Astrocyte (in vitro differentiated cells and primary cell): ENCODE results near the gene EP300. TPM values are rescaled to one million over a fixed set of nuclear protein-coding genes. Genes with fewer than 3 reads are reported as not detected.
"Not testable (repeated sequence)": the region's sequence is repeated elsewhere in the genome, so short reads cannot be mapped to it uniquely, and the experiment has no call there.

Experiments used
- DNase-seq: peaks from one replicate; pipeline ENCODE4 v3.0.0-alpha.2; 2010; ENCODE audit warnings: low read depth
- FAIRE-seq: peaks from 2 replicates; lab custom pipeline; 2011; peaks lifted over from hg19 to GRCh38; lab: Jason Lieb, UNC
- H2AFZ ChIP-seq: 2 replicates; pipeline ENCODE4 v1.6.0; 2012; ENCODE audit warnings: low read depth, low read length, inconsistent platforms
- H3K27ac ChIP-seq: 2 replicates; pipeline ENCODE4 v1.5.1; 2011; ENCODE audit warnings: low read depth, low read length, inconsistent platforms
- H3K27me3 ChIP-seq: 2 replicates; pipeline ENCODE4 v1.6.0; 2011; ENCODE audit warnings: low read length, inconsistent platforms; ENCODE audit not compliant: insufficient read depth
- H3K36me3 ChIP-seq: 2 replicates; pipeline ENCODE4 v1.5.1; 2011; ENCODE audit warnings: low read length, inconsistent platforms; ENCODE audit not compliant: insufficient read depth
- H3K4me1 ChIP-seq: 2 replicates; pipeline ENCODE4 v1.5.1; 2011; ENCODE audit warnings: low read length, inconsistent platforms; ENCODE audit not compliant: insufficient read depth
- H3K4me2 ChIP-seq: 2 replicates; pipeline ENCODE4 v1.6.0; 2012; ENCODE audit warnings: low read length, inconsistent platforms
- H3K4me3 ChIP-seq: 2 replicates; pipeline ENCODE4 v1.5.1; 2011; ENCODE audit warnings: low read depth, mild to moderate bottlenecking, low read length, inconsistent platforms; ENCODE audit not compliant: insufficient read depth
- H3K79me2 ChIP-seq: 2 replicates; pipeline ENCODE4 v1.6.0; 2012; ENCODE audit warnings: mild to moderate bottlenecking, low read length, inconsistent platforms; ENCODE audit not compliant: insufficient read depth
- H3K9ac ChIP-seq: 2 replicates; pipeline ENCODE4 v1.6.0; 2012; ENCODE audit warnings: mild to moderate bottlenecking, low read length, inconsistent platforms
- H3K9me3 ChIP-seq: 2 replicates; pipeline ENCODE4 v1.5.1; 2012; ENCODE audit warnings: low read depth, mild to moderate bottlenecking, low read length, inconsistent platforms; ENCODE audit not compliant: insufficient read depth
- H4K20me1 ChIP-seq: 2 replicates; pipeline ENCODE4 v1.6.0; 2012; ENCODE audit warnings: low read length, inconsistent platforms; ENCODE audit not compliant: insufficient read depth
- H3K27ac Mint-ChIP-seq: one replicate; pipeline ENCODE4 v1.8.0; 2021; ENCODE audit warnings: mild to moderate bottlenecking, mixed read lengths; ENCODE audit not compliant: unreplicated experiment
- H3K27me3 Mint-ChIP-seq: one replicate; pipeline ENCODE4 v1.8.0; 2021; ENCODE audit warnings: low read depth, mixed read lengths; ENCODE audit not compliant: unreplicated experiment
- H3K36me3 Mint-ChIP-seq: one replicate; pipeline ENCODE4 v1.8.0; 2021; ENCODE audit warnings: low read depth, mixed read lengths; ENCODE audit not compliant: unreplicated experiment
- H3K4me1 Mint-ChIP-seq: one replicate; pipeline ENCODE4 v1.8.0; 2021; ENCODE audit warnings: low read depth, mixed read lengths; ENCODE audit not compliant: unreplicated experiment
- H3K4me3 Mint-ChIP-seq: one replicate; pipeline ENCODE4 v1.8.0; 2021; ENCODE audit warnings: mild to moderate bottlenecking, moderate library complexity, mixed read lengths; ENCODE audit not compliant: unreplicated experiment
- H3K9me3 Mint-ChIP-seq: one replicate; pipeline ENCODE4 v1.8.0; 2021; ENCODE audit warnings: mild to moderate bottlenecking, mixed read lengths; ENCODE audit not compliant: unreplicated experiment
- EZH2 ChIP-seq: IDR thresholded peaks from 2 replicates; pipeline ENCODE4 v1.6.1; 2012; ENCODE audit warnings: mild to moderate bottlenecking, low read length, inconsistent platforms; ENCODE audit not compliant: insufficient read depth
- total RNA-seq: library from RNA; stranded (reverse); gene quantifications from 2 replicates; pipeline ENCODE4 v1.2.1, GENCODE V29; 2021
- TF ChIP-seq, protein P1 (sequence below): IDR thresholded peaks from 2 replicates; pipeline ENCODE4 v1.5.1; 2011; ENCODE audit warnings: low read depth, mild to moderate bottlenecking, inconsistent platforms, low read length, moderate library complexity; ENCODE audit not compliant: insufficient read depth

The EP300 gene
- total RNA-seq, 1 donor from 2014 or later = 64.7 TPM

DNA sequence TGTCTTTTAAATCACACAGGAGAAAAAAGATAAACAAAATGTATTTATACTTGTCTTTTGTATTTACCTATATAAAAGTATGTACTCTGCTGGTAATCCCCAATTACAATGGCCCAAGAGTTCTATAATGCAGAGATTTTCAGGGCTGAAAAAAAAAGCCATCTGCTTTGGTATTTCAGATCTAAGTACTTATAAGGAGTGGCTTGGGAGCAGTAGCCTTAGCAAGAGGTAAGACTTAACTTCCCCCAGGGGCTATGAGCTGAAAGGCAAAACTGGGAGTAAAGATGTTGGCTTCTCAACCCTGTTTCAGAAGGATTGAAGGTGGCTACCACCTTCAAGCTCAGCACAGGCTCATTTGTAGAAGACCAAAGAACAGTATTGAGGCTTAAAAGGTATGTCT is 35.3 kb upstream of the EP300 start:
- DNase-seq = no peak
- H3K79me2 ChIP-seq = no peaks in the 10 kb centered on the region
- no peaks in the 10 kb centered on the region for H4K20me1 ChIP-seq
- no peak for FAIRE-seq
- no peak overlapping the region for H3K9ac ChIP-seq
- Mint-ChIP-seq H3K4me1 (peaks cover 15% of the 10 kb centered on the region), H3K27me3 (no peaks in the 10 kb centered on the region), H3K4me3 (no peak overlapping the region), H3K9me3 (no peaks in the 10 kb centered on the region), H3K36me3 (no peaks in the 10 kb centered on the region), H3K27ac (no peak overlapping the region)
- no peaks in the 10 kb centered on the region for H3K36me3 ChIP-seq
- no peaks in the 10 kb centered on the region for H3K27me3 ChIP-seq
- H3K27ac ChIP-seq = no peak overlapping the region
- no peaks in the 10 kb centered on the region for H3K9me3 ChIP-seq
- no peak overlapping the region for H3K4me2 ChIP-seq
- peaks cover 13% of the 10 kb centered on the region for H3K4me1 ChIP-seq
- no peak overlapping the region for H3K4me3 ChIP-seq
- no peak overlapping the region for H2AFZ ChIP-seq
- TF ChIP-seq, protein P1, sequence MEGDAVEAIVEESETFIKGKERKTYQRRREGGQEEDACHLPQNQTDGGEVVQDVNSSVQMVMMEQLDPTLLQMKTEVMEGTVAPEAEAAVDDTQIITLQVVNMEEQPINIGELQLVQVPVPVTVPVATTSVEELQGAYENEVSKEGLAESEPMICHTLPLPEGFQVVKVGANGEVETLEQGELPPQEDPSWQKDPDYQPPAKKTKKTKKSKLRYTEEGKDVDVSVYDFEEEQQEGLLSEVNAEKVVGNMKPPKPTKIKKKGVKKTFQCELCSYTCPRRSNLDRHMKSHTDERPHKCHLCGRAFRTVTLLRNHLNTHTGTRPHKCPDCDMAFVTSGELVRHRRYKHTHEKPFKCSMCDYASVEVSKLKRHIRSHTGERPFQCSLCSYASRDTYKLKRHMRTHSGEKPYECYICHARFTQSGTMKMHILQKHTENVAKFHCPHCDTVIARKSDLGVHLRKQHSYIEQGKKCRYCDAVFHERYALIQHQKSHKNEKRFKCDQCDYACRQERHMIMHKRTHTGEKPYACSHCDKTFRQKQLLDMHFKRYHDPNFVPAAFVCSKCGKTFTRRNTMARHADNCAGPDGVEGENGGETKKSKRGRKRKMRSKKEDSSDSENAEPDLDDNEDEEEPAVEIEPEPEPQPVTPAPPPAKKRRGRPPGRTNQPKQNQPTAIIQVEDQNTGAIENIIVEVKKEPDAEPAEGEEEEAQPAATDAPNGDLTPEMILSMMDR = no peak
- no peak for TF ChIP-seq EZH2

DNA sequence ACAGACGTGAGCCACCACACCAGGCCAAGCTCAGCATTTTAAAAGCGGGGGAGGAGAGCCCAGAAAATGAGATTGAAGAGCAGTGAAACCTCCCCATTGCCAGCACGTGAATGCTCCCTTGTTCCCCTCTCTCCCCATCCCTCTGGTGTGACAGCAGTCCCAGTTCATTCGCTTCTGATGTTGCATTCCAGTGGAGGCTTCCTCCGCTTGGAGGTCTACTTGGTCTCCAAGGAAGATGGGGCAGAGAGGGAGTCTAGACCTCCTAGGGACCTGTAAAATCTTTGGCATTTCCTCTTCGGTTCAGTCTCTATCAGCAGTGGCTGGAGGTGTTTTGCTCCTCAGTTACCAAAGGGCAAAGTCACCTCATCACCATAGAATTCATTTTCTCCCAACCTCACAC is 30.2 kb upstream of the EP300 start:
- TF ChIP-seq, protein P1 = no peak
- TF ChIP-seq EZH2 = no peak
- no peak overlapping the region for H3K4me3 Mint-ChIP-seq
- H3K9me3 Mint-ChIP-seq = no peaks in the 10 kb centered on the region
- Histone ChIP-seq H3K79me2 (no peaks in the 10 kb centered on the region), H3K9ac (no peak overlapping the region), H3K9me3 (no peaks in the 10 kb centered on the region), H3K4me3 (no peak overlapping the region), H3K36me3 (no peaks in the 10 kb centered on the region), H3K4me1 (no peaks in the 10 kb centered on the region), H3K4me2 (no peak overlapping the region), H3K27ac (no peak overlapping the region), H2AFZ (no peak overlapping the region), H3K27me3 (no peaks in the 10 kb centered on the region), H4K20me1 (no peaks in the 10 kb centered on the region)
- peaks cover 7% of the 10 kb centered on the region for H3K4me1 Mint-ChIP-seq
- no peaks in the 10 kb centered on the region for H3K36me3 Mint-ChIP-seq
- no peak overlapping the region for H3K27ac Mint-ChIP-seq
- FAIRE-seq (no peak), DNase-seq (no peak)
- H3K27me3 Mint-ChIP-seq = no peaks in the 10 kb centered on the region

DNA sequence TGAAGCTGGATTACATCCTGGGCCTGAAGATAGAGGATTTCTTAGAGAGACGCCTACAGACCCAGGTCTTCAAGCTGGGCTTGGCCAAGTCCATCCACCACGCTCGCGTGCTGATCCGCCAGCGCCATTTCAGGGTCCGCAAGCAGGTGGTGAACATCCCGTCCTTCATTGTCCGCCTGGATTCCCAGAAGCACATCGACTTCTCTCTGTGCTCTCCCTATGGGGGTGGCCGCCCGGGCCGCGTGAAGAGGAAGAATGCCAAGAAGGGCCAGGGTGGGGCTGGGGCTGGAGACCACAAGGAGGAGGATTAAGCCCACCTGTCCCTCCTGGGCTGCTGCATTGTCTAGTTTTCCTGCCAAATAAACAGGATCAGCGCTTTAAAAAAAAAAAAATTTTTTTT is 28.1 kb upstream of the EP300 start:
- not testable (repeated sequence) for H3K9me3 Mint-ChIP-seq, H4K20me1 ChIP-seq, H3K27me3 ChIP-seq, H3K4me3 ChIP-seq, H3K9me3 ChIP-seq, FAIRE-seq, H2AFZ ChIP-seq, H3K9ac ChIP-seq, H3K27ac ChIP-seq, H3K27me3 Mint-ChIP-seq, H3K4me1 ChIP-seq, H3K4me1 Mint-ChIP-seq, H3K36me3 Mint-ChIP-seq, H3K79me2 ChIP-seq, DNase-seq, H3K4me3 Mint-ChIP-seq, H3K36me3 ChIP-seq, H3K27ac Mint-ChIP-seq, H3K4me2 ChIP-seq

DNA sequence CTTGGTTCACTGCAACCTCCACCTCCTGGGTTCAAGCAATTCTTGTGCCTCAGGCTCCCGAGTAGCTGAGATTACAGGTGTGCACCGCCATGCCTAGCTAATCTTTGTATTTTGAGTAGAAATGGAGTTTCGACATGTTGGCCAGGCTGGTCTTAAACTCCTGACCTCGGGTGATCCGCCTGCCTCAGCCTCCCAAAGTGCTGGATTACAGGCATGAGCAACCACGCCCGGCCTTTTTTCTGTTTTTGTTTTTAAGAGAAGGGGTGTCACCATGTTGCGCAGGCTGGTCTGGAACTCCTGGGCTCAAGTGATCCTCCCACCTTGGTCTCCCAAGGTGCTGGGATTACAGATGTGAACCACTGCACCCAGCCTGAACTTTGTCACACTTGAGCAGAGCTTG is 26.1 kb upstream of the EP300 start:
- not testable (repeated sequence) for H3K4me1 ChIP-seq, H3K9me3 ChIP-seq, DNase-seq, H3K4me3 ChIP-seq, FAIRE-seq, H3K79me2 ChIP-seq, H3K36me3 ChIP-seq, H3K27ac Mint-ChIP-seq, H3K27me3 ChIP-seq, H3K9ac ChIP-seq, H3K4me3 Mint-ChIP-seq, H3K27me3 Mint-ChIP-seq, H3K27ac ChIP-seq, H2AFZ ChIP-seq, H3K36me3 Mint-ChIP-seq, H3K9me3 Mint-ChIP-seq, H4K20me1 ChIP-seq, H3K4me1 Mint-ChIP-seq, H3K4me2 ChIP-seq

DNA sequence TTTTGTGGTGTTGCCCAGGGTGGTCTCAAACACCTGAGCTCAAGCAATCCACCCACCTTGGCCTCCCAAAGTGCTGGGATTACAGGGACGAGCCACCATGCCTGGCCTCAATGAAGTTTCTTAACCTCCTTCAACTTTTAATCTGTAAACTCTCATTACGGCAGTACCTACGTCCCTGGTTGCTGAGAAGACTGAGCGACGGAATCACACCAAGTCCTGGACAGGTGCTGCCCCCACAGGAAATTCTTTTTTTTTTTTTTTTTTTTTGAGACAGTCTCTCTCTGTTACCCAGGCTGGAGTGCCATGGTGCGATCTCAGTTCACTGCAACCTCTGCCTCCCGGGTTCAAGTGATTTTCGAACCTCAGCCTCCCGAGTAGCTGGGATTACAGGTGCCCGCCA is 24.4 kb upstream of the EP300 start:
- FAIRE-seq, H3K27me3 ChIP-seq: not testable (repeated sequence)

More for the DNA sequence above, 24.4 kb upstream of the EP300 start:
- DNase-seq, H2AFZ ChIP-seq, H3K79me2 ChIP-seq, H3K4me3 ChIP-seq, H4K20me1 ChIP-seq, H3K9me3 ChIP-seq, H3K4me3 Mint-ChIP-seq, H3K4me2 ChIP-seq, H3K36me3 Mint-ChIP-seq, H3K4me1 ChIP-seq, H3K27ac ChIP-seq, H3K27ac Mint-ChIP-seq, H3K4me1 Mint-ChIP-seq, H3K27me3 Mint-ChIP-seq, H3K9me3 Mint-ChIP-seq, H3K9ac ChIP-seq, H3K36me3 ChIP-seq: not testable (repeated sequence)
